A204.1 (cell line): Measurements from ENCODE around the gene NR2F1-AS1.
"Not testable (repeated sequence)": the region's sequence is repeated elsewhere in the genome, so short reads cannot be mapped to it uniquely, and the experiment has no call there.

ENCODE experiments used
- FAIRE-seq: peaks from 2 replicates; lab custom pipeline; 2012; peaks lifted over from hg19 to GRCh38; lab: Jason Lieb, UNC

NR2F1-AS1 gene

DNA sequence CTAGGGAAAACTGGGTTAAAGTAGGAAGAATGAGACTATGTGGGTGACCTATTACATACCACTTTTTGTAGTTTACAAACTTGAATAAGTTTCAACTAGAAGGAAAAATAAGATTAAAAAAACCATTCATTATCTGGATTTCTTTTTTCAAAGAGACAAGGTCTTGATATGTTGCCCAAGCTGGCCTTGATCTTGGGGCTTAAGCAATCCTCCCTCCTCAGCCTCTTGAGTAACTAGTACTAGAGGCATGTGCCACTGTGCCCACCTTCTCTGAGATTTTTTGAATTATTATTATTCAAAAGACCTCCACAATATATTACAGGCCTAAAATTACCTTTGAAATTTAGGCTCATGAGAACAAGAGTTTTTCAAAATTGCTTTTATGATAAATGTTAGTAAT, 63.2 kb downstream of the NR2F1-AS1 start:
- no peak for FAIRE-seq

DNA sequence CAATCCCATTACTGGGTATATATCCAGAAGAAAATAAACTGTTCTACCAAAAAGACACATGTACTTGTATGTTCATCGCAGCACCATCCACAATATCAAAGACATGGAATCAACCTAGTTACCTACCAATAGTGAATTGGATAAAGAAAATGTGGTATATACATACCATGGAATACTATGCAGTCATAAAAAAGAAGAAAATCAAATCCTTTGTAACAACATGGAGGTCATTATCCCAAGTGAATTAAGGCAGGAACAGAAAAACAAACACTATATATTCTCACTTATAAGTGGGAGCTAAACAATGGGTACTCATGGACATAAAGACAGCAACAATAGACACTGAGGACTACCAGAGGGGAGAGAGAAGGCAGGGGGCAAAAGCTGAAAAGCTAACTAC, 67.7 kb downstream of the NR2F1-AS1 start:
- no peak for FAIRE-seq

DNA sequence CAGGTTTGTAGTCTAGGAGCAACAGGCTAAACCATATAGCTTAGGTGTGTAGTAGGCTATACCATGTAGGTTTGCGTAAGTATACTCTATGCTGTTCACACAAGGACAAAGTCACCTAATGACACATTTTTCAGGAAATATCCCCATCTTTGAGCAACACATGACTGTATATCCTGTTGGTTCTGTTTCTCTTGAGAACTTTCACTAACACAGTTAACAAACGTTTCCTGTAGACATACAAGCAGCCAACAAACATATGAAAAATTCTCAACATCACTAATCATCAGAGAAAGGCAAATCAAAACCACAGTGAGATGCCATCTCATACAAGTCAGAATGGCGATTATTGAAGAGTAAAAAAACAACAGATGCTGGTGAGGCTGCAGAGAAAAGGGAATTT, 68.2 kb downstream of the NR2F1-AS1 start:
- FAIRE-seq = no peak

DNA sequence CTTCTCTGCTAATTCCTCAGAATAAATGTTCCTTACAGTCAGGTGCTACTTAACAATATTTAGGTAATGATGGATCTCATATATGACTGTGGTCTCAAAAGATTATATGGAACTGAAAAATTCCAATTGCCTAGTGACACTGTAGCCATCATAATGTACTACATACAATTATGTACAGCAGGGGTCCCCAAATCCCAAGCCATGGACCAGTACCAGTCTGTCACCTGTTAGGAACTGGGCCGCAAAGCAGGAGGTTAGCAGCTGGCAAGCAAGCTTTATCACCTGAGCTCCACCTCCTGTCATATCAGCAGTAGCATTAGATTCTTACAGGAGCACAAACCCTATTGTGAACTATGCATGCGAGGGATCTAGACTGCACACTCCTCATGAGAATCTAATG, 69.6 kb downstream of the NR2F1-AS1 start:
- FAIRE-seq = no peak

DNA sequence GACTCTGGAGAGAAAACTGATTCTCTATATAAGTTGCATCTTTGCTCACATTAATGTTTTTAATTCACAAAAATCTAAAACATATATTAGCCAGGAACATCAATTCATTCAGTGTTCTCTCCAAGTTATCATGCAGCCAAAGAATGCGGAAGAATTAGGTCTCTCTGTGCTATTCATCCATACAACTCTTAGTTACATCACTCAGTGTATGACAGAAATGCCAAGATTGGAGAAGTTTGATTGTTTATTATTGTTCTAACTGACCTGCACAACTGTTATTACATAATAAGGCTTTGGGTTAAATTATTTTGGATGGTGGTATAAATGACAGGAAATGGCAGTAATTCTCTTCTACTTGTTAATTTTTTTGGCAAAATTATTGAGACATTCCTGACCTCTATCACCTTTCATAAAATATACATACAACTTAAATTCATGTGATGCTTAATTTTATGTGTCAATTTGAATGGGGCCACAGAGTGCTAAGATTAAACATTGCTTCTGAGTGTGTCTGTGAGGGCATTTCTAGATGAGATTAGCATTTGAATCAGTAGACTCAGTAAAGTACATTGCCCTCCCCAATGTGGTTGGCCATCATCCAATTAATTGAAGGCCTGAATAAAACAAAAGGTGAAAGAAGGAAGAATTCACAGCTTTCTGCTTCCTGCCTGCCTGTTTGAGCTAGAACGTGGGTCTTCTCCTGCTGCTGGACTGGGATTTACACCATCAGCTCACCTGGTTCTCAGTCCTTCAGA, 70.2 kb downstream of the NR2F1-AS1 start:
- no peak for FAIRE-seq

DNA sequence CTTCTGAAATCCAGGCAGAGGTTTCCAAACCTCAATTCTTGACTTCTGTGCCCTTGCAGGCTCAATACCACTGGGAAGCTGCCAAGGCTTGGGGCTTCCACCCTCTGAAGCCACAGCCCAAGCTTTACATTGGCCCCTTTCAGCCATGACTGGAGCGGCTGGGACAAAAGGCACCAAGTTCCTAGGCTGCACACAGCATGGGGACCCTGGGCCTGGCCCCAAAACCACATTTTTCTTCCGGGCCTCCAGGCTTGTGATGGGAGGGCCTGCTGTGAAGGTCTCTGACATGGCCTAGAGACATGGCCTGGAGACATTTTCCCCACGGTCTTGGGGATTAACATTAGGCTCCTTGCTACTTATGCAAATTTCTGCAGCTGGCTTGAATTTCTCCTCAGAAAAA, 75.5 kb downstream of the NR2F1-AS1 start:
- FAIRE-seq = not testable (repeated sequence)

DNA sequence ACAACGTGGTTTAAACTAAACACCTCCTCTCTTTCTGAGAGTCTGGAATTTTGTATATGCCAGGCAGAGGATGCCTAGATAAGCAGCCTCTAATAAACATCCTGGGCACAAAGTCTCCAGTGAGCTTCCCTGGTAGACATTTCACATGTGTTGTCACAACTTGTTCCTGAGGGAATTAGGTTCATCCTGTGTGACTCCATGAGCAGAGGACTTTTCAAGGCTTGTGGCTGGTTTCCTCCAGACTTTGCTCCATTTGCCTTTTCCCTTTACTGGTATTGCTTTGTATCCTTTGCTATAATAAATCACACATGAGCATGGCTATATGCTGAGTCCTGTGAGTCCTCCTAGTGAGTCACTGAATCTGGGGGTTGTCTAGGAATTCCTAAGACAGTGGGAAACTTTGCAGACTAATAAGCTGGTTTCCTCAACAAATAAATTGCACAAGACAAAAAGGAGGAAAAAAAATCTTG, 77.4 kb downstream of the NR2F1-AS1 start:
- FAIRE-seq = no peak

DNA sequence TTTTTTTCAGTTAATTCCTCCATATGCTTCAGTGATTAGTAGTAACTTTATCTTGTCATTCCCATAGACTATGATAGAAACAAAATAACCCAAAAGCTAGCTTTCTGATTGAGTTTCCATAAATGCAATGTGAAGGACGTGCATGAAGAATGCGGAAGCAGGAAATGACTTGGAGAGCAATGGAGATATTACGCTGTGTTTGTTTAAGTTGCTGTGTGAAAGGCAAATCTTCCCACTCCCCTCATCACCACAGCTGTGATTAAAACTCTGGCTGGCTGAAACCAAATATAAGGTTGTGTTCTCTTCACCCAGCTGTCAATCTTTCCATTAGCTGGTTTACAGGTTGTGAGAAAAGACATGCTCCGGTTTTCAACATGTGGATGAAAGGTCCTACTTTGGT, 83.9 kb downstream of the NR2F1-AS1 start:
- no peak for FAIRE-seq

DNA sequence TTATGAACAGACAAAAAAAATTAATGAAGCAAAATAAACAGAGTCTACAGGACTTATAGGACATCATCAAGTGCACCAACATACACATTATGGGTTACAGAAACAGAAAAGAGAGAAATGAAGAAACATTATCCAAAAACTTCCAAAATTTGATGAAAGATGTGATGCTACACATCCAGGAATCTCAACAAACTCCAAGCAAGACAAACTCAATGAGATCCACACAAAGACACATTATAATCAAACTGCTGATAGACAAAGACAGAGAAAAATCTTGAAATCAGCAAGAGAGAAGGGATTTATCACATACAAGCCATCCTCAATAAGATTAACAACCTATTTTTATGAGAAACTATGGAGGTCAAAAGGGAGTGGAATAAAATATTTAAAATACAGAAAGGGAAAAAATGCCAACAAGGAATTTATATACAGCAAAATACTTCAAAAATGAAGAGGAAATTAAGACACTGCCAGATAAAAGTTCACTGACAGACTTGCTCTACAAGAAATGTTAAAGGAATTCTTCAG, 101.0 kb downstream of the NR2F1-AS1 start:
- no peak for FAIRE-seq

DNA sequence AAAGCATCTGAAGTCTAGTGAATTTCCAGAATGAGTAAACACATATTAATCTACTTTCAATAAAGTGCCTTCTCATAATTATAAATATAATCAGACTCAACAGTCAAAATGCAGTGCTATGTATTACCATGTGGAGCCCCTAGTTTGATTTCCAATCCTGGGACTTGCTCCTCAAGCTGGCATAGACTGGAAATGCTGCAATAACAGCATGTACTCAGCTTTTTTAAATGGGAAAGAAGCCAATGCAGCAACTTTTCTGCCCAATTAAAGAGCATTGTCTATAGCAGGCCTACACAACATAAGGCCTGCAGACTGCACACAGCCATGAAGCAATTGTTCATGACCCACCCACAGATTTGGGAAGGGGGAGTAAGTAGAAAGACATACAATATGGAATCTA, 103.2 kb downstream of the NR2F1-AS1 start:
- no peak for FAIRE-seq

DNA sequence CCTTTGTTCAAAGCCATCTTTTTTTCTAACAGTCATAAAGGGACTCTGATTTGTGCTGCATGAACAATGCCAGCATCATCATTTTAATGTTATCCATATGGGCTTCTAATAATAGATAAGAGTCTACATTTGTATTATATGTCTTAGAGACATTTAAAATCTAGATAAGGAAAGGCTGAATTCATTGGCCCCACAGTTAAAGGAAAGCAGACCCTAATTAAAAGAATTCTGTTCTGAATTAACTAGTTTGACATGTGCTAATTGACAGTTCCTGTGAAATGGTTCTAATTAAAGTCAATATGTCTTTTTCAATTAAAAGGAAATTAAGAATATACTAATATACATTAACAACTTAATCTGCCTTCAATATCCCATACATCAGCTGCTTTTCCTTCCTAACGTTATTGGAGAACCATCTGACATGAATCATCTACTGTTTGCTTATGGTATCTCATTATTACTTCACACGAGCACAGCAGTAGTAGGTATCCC, 104.7 kb downstream of the NR2F1-AS1 start:
- no peak for FAIRE-seq

DNA sequence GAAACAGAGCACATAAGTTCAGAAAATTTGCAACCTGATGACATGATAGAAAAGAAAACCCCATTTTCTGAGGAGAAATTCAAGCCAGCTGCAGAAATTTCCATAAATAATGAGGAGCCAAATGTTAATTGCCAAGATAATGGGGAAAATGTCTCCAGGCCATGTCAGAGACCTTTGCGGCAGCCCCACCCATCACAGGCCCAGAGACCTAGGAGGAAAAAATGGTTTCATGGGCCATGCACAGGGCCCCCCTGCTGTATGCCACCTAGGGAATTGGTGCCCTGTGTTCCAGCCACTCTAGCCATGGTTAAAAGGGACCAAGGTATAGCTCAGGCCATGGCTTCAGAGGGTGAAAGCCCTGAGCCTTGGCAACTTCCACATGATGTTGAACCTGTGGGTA, 118.1 kb downstream of the NR2F1-AS1 start:
- FAIRE-seq = no peak

DNA sequence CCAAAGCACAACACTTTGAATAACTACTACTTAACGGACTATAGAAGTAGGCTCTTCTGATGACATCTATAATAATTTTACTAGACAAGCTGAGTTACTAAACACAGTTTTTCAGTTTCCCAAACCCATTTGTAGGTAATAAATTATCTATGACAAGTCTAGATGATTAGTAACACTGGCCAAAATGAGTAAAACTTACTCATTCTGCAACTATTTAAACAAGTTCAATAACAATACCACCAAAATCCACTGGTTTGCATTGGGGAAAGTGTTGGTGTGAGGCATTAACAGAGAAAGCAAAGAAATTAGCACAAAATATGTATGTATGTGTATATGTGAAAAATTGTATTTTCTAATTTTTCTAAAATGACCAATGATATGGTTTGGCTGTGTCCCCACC, 119.3 kb downstream of the NR2F1-AS1 start:
- FAIRE-seq = no peak

DNA sequence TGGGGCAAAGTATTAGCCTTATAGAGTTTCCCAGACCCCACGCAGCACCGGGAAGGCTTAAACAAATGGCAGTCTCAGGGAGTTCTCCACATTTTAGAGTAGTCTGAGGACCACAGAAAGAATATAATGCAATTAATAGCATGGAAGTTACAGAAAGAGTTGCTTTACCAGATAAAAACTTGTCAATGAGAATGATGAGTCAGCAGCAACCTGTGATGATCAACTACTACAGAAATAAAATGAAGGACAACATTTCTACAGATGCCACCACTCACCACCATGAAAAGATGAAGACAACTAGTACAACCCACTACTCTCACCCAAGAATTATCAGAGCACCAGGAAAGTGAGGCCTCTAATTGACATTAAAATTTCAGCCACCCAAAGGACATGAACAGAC, 120.7 kb downstream of the NR2F1-AS1 start:
- no peak for FAIRE-seq

DNA sequence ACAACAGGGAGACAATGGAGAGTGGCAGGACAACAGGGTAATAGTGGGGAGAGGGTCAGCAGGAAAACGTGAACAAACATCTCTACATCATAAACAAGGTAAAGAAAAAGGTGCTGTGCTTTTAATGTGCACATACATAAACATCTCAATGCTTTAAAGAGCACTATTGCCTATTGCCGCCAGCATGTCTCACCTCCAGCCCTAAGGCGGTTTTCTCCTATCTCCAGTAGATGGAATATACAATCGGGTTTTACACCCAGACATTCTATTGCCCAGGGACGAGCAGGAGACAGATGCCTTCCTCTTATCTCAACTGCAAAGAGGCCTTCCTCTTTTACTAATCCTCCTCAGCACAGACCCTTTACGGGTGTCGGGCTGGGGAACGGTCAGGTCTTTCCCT, 124.2 kb downstream of the NR2F1-AS1 start:
- FAIRE-seq = not testable (repeated sequence)

DNA sequence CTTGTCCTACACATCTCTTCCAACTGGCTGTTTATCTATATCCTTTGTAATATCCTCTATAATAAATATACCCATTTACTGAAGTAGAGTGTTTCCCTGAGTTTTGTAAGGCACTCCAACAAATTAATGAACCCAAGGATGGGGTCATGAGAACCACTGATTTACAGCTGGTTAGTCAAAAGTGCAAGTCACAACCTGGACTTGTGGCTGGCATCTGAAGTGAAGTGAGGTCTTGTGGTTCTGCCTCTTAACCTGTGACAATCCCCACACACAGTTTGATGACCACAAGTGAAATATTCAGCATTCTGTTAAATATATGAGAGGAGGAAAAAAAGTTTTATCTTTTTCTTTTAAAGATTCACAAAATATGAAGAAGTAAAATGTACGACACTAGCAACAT, 126.1 kb downstream of the NR2F1-AS1 start:
- no peak for FAIRE-seq

DNA sequence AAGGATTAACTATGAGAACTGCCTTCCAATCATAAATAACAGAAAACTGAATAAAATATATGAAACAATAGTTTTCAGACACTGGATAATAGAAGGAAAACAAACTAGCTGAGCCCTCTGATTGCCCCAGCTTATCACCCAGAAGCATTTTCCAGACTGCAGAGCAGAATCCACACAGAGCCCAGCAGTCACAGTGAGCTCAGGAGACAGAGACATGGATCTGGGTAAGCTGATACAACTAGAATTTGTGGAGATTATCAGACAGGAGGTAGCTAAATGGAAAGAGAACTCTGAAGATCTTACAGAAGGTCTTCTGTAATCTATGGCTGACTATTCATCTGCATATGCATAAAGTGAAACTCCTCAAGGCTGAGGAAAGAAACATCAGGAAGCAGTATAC, 128.8 kb downstream of the NR2F1-AS1 start:
- no peak for FAIRE-seq

DNA sequence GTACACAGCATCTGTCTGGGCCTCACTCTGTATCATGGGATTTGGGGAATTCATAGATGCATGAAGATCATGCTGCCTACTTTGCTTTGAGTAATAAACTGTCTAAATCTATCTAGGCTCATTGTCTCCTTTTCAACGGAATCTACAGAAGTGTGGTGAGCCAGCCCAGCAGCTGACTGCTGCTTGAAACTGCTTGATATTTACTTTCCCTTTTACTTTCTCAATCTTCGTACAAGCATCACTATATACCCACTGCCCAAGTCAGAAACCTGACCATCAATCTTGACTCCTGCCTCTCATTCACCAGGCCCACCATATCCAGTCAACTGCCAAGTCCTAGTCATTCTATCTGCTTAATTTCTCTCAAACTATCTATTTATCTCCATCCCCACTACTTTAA, 142.9 kb downstream of the NR2F1-AS1 start:
- FAIRE-seq = no peak

DNA sequence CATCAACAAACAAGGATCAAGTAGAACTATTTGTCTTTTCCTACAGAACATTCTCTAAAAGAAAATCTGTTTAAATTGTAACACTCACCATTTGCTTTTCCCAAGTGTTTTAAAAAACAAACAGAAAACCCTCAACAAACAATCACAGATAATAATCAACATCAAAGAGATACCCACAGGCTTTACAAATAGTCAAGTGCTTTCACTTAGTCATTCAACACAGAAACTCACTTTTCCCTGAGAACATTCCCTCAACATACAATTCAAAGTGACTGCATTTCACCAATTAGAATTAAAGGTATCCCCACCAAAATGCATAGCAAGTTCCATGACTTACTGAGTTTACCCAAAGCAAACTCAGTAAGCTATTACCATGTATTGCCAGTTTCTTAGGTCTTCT, 144.9 kb downstream of the NR2F1-AS1 start:
- no peak for FAIRE-seq

DNA sequence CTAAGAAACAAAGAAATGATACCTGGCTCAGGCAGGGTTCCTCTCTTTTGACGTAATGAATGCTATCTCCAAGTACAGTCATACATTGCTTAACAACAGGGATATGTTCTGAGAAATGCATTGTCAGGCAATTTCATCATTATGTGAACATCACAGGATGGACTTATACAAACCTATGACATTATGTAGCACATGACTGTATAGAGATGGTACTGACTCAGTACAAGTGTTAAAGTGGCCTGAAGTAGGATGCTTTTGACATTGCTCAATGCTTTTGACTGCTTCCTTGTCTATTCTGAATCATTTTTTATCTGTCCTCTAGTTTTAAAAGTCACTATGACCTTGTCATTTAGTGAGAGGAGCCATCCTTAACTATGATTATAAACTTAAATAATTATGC, 147.6 kb downstream of the NR2F1-AS1 start:
- FAIRE-seq = no peak

DNA sequence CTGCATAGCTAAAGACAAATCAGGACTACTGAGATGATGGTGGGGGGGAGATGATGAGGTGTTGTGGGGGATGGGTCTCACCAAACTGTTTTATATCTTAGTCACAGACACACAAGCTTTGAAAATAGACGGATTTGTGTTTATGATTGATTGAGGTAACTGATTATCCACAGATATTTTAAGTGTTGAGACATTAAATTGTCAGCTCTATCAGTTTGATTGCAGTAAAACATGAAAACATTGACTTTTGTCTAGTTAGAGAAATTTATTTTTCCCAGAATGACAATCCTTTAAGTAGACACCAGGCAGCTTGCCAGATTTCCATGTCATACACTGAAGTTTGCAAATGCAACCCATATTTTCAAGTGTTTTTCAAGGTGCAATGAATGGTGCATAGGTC, 149.8 kb downstream of the NR2F1-AS1 start:
- FAIRE-seq = no peak

DNA sequence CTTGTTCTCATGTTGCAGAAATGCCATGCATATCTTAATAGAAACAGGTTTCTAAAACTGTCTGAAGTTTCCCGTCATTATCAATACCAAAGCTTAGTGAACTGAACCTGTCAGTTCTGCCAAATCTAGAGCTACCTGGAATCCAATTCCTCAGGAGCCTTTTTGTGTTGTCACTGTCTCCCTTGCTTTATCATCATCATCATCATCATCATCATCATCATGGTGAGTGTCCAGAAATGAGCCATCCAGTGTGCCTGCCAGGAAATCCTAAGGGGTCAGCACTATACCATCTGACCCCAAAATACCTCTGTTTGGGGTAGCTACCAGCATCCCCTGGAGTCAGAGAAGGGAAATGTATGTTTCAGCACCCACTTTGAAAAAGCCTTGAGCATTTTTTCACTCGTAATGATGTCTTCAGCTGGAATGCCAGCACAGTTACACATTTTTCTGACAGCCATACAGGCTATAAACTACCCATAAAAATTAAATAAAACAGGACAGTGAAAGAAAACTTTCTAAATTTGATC, 150.3 kb downstream of the NR2F1-AS1 start:
- FAIRE-seq = no peak

DNA sequence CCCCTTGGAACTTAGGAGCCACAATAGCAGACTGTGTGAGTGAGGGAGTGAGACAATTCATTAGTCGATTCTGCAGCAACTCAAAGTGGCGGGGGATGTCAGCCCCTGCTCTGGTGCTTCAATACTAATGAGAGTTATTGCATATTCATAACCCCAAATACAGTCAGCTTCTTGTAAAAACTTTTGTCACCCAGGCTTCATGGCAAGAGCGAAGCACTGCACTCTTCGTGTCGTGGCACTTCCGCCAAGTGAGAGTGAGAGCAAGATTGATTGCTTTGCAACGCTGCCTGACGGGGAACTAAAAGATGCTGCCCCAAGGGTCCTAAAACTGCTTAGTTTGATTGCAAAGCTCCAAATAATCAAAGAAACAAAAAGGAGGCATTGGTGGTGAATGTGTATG, 150.9 kb downstream of the NR2F1-AS1 start:
- FAIRE-seq = no peak

DNA sequence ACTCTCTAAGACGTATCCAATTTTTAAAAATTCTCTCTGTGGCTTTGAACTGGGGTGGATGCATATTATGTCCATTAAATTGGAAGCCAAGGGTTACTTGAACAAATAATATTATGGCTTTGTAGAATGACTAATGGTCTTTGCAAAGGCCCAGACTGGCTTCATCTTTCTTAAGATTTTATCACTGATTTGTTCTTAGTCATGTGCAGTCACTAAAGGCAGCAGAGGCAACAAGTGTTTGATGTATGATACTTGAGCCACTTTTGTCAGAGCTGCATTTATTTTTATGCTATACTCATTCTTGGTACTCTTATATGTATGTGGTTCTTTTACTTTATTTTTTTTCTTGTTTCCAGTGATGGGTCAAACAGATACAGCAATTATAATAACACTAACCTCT, 152.2 kb downstream of the NR2F1-AS1 start:
- no peak for FAIRE-seq
